HepG2 (cell line): ENCODE measurements around the gene NPFFR1. TPM values are rescaled to one million over a fixed set of nuclear protein-coding genes. Genes with fewer than 3 reads are reported as not detected.

ENCODE experiments used
- ATAC-seq: fragments of 200-7000 bp; cut with Tn5 transposase; 3 replicates; pipeline ENCODE4 v1.9.1; 2020; ENCODE audit warnings: mild to moderate bottlenecking, moderate library complexity
- BruUV-seq: library from RNA; stranded (reverse); fragments of 400-500 nt; replicated peaks from 2 replicates; lab custom pipeline; 2021; lab: Mats Ljungman, UMichigan
- CTCF ChIA-PET: fragments of 300-600 bp; formaldehyde crosslinking; extraction: SDS; loops from one replicate; lab custom pipeline; 2021; ENCODE audit warnings: low total read pairs, inconsistent platforms, low intra/inter-chr PET ratio; lab: Yijun Ruan, JAX
- POLR2A ChIA-PET: fragments of 350-600 bp; sonication (Branson Sonifier 250); formaldehyde crosslinking; loops from one replicate; lab custom pipeline; 2020; ENCODE audit warnings: antibody characterized with exemption, inconsistent platforms; lab: Yijun Ruan, JAX
- DNase-seq: peaks from one replicate; pipeline ENCODE4 v3.0.0-alpha.2; 2015; ENCODE audit warnings: low spot score
- FAIRE-seq: peaks from 3 replicates; lab custom pipeline; 2011; peaks lifted over from hg19 to GRCh38; lab: Jason Lieb, UNC
- H2AFZ ChIP-seq: one replicate; pipeline ENCODE4 v1.6.1; 2011; ENCODE audit warnings: low read length, inconsistent platforms
- H3K27ac ChIP-seq: fragments of 300-600 bp; 3 replicates; pipeline ENCODE4 v1.8.0; 2011; ENCODE audit warnings: mixed run types, mild to moderate bottlenecking, mixed read lengths, low read length, inconsistent platforms; ENCODE audit not compliant: insufficient read depth; ENCODE audit errors: extremely low read length
- H3K27me3 ChIP-seq, 2 experiments: fragments of 200-600 bp in 1 of 2; 2 replicates in 1 of 2; 3 replicates in 1 of 2; pipeline versions ENCODE4 v1.6.0 to v1.8.0; 2011; ENCODE audit warnings: low read length in 2 of 2, mild to moderate bottlenecking in 2 of 2, moderate library complexity in 2 of 2, inconsistent platforms in 1 of 2; ENCODE audit not compliant: insufficient read depth in 2 of 2, control insufficient read depth in 1 of 2
- H3K36me3 ChIP-seq, 2 experiments: fragments of 200-600 bp in 1 of 2; replicated peaks in 1 of 2; 2 replicates in 1 of 2; 3 replicates in 1 of 2; pipeline versions ENCODE4 v1.5.1 to v1.8.0; 2011; ENCODE audit warnings: low read length in 2 of 2, inconsistent platforms in 1 of 2; ENCODE audit not compliant: insufficient read depth in 2 of 2, control insufficient read depth in 1 of 2
- H3K4me1 ChIP-seq: 2 replicates; pipeline ENCODE4 v1.5.1; 2012; ENCODE audit warnings: low read length, inconsistent platforms; ENCODE audit not compliant: insufficient read depth
- H3K4me2 ChIP-seq: 2 replicates; pipeline ENCODE4 v1.6.0; 2011; ENCODE audit warnings: low read depth, low read length, inconsistent platforms
- H3K4me3 ChIP-seq, 3 experiments: fragments of 200-600 bp in 1 of 3; sonication (generic), shearing (Covaris generic) in 1 of 3; replicated peaks in 1 of 3; 2 replicates each; pipeline ENCODE4 v1.5.1; 2011 to 2016; ENCODE audit warnings: low read length in 3 of 3, inconsistent platforms in 2 of 3, low read depth in 2 of 3, mild to moderate bottlenecking in 2 of 3, control low read depth in 1 of 3, mixed read lengths in 1 of 3; ENCODE audit not compliant: insufficient read depth in 1 of 3
- H3K79me2 ChIP-seq: one replicate; pipeline ENCODE4 v1.6.1; 2011; ENCODE audit warnings: low read length, inconsistent platforms; ENCODE audit not compliant: insufficient read depth
- H3K9ac ChIP-seq: 2 replicates; pipeline ENCODE4 v1.6.0; 2011; ENCODE audit warnings: mild to moderate bottlenecking, low read depth, low read length, inconsistent platforms; ENCODE audit not compliant: insufficient read depth
- H3K9me3 ChIP-seq: 2 replicates; pipeline ENCODE4 v1.5.1; 2012; ENCODE audit warnings: mild to moderate bottlenecking, low read length
- H4K20me1 ChIP-seq: 2 replicates; pipeline ENCODE4 v1.6.0; 2011; ENCODE audit warnings: inconsistent platforms, mild to moderate bottlenecking, low read length, moderate library complexity; ENCODE audit not compliant: insufficient read depth
- CSRNP1 ChIP-seq: sonication (generic); formaldehyde crosslinking; IDR thresholded peaks from 2 replicates; pipeline ENCODE4 v1.8.1; 2023; ENCODE audit warnings: mild to moderate bottlenecking, missing genetic modification reagents
- ISL2 ChIP-seq: sonication (generic); formaldehyde crosslinking; IDR thresholded peaks from 2 replicates; pipeline ENCODE4 v1.5.0; 2020; ENCODE audit warnings: missing genetic modification reagents
- KLF12 ChIP-seq: sonication (generic); formaldehyde crosslinking; IDR thresholded peaks from 2 replicates; pipeline ENCODE4 v1.4.0; 2020; ENCODE audit warnings: missing genetic modification reagents, borderline replicate concordance
- XRCC5 ChIP-seq: fragments of 200-400 bp; formaldehyde crosslinking; optimal IDR thresholded peaks from 2 replicates; pipeline ENCODE3; 2017; ENCODE audit warnings: mild to moderate bottlenecking, low read length
- ZNF430 ChIP-seq: sonication (generic); formaldehyde crosslinking; IDR thresholded peaks from 2 replicates; pipeline ENCODE4 v1.9.0; 2021; ENCODE audit warnings: mild to moderate bottlenecking, missing genetic modification reagents
- ZSCAN30 ChIP-seq: sonication (generic); formaldehyde crosslinking; IDR thresholded peaks from 2 replicates; pipeline ENCODE4 v1.5.0; 2020; ENCODE audit warnings: mild to moderate bottlenecking, missing genetic modification reagents
- ZSCAN9 ChIP-seq: IDR thresholded peaks from 2 replicates; pipeline ENCODE4 v1.6.1; 2016; ENCODE audit warnings: borderline replicate concordance
- WGBS: methylation state at CpG from one replicate; pipeline ENCODE4 v1.1.6; 2017; ENCODE audit warnings: low lambda C conversion rate; 5-methylcytosine and 5-hydroxymethylcytosine counted together
- in situ Hi-C: cut with HindIII; loops from 2 replicates; pipeline ENCODE4 v1.10.0; 2017; ENCODE audit warnings: low pct_unique_long_range_greater_than_20kb; ENCODE audit not compliant: extremely low pct_ligation_motif_present
- intact Hi-C: fragments of 100-400 bp; cut with micrococcal nuclease; formaldehyde crosslinking; loops from one replicate; pipeline ENCODE4 v1.10.0; 2022; ENCODE audit not compliant: unreplicated experiment
- polyA plus RNA-seq, 8 experiments: library from polyadenylated mRNA; depleted of rRNA in 3 of 8; stranded (reverse) in 7 of 8; unstranded in 1 of 8; fragments of >200 nt; fragmentation: Illumina TruSeq in 4 of 8; extraction: Trizol in 4 of 8; gene quantifications; 2 replicates each; pipeline versions ENCODE4 v1.2.1 to v1.2.3, GENCODE V29; 2011 to 2016; ENCODE audit warnings: low read depth in 4 of 8, missing spikeins in 1 of 8, mixed read lengths in 1 of 8; ENCODE audit not compliant: insufficient read depth in 1 of 8
- total RNA-seq, 5 experiments: library from RNA; depleted of rRNA; stranded (reverse); fragments of >200 nt; fragmentation: Illumina TruSeq; extraction: Trizol; gene quantifications; 2 replicates each; pipeline ENCODE4 v1.2.3, GENCODE V29; 2016; ENCODE audit warnings: low read depth in 1 of 5
- TF ChIP-seq, protein P1 (sequence below): sonication (generic); formaldehyde crosslinking; IDR thresholded peaks from 2 replicates; pipeline ENCODE4 v1.5.0; 2020; ENCODE audit warnings: mild to moderate bottlenecking, missing genetic modification reagents, borderline replicate concordance
- TF ChIP-seq, protein P2 (sequence below): sonication (generic); formaldehyde crosslinking; IDR thresholded peaks from 2 replicates; pipeline ENCODE4 v1.9.0; 2021; ENCODE audit warnings: missing genetic modification reagents, borderline replicate concordance
- TF ChIP-seq, protein P3 (sequence below), 2 experiments: sonication (generic) in 1 of 2; formaldehyde crosslinking in 1 of 2; IDR thresholded peaks; 2 replicates each; pipeline versions ENCODE4 v1.4.0 to v1.6.1; 2016 to 2020; ENCODE audit warnings: borderline replicate concordance in 1 of 2, low read depth in 1 of 2, mild to moderate bottlenecking in 1 of 2, missing genetic modification reagents in 1 of 2
- TF ChIP-seq, protein P4 (sequence below): IDR thresholded peaks from 2 replicates; pipeline ENCODE4 v1.6.1; 2016

The NPFFR1 gene
- total and polyA plus RNA-seq, 2 of the 13 experiments (the other 11 are each of a cell fraction or from before 2014, with no cell fraction given): under 0.01 TPM; not detected in 1

DNA sequence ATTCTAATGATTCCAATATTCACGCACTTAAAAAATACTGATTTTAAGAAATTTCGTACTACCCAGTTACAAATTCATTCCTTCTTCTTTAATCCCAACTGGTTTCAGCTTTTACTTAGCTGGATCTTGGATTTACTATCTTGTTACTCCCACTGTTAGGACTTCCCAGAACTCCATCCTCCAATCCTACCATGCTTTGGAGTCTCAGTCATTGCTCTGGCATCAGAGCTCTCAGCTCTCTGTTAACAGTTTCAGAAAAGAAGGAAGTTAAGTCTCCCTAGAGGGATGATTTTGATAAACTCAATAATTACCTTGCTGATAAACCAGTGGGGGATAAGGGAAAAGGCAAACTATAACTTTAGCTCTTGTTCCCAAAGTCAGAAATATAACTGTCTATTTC, 60.1 kb downstream of the NPFFR1 start:
- Histone ChIP-seq H4K20me1 (peaks cover 13% of the 10 kb centered on the region), H3K27me3 (no peaks in the 10 kb centered on the region), H3K4me1 (peaks cover 52% of the 10 kb centered on the region), H3K36me3 (peaks cover 3 to 31% of the 10 kb centered on the region in 2 experiments), H3K27ac (peak overlapping the region; percentile 17), H3K9me3 (no peaks in the 10 kb centered on the region), H3K79me2 (peaks cover 62% of the 10 kb centered on the region), H3K4me3 (no peak overlapping the region), H3K9ac (no peak overlapping the region), H2AFZ (no peak overlapping the region), H3K4me2 (no peak overlapping the region)
- intact Hi-C loops (no loop called here), in situ Hi-C loops (loop anchor here (5.0 kb wide), 1 partner anchor 139 kb away; no protein-coding TSS in a partner anchor)
- no TSS peak for BruUV-seq
- 92% methylated on average over 2 of the region's 2 CpGs for WGBS
- ChIA-PET CTCF (interaction anchor here (0.9 kb wide), 1 partner anchor 141 kb away, joined by 3 read pairs; no protein-coding TSS in a partner anchor), POLR2A (interaction anchor here (0.7 to 1.7 kb wide), 4 partner anchors 9 to 85 kb away, joined by 3 to 7 read pairs (median 4); partner anchors contain the start of gene PPA1)
- FAIRE-seq (no peak), ATAC-seq (no peak), DNase-seq (no peak)
- TF ChIP-seq ISL2 (CRISPR knock-in tag) (no peak), XRCC5 (no peak), ZSCAN9 (CRISPR knock-in tag) (no peak), ZNF430 (CRISPR knock-in tag) (no peak), ZSCAN30 (CRISPR knock-in tag) (no peak), KLF12 (CRISPR knock-in tag) (no peak), CSRNP1 (CRISPR knock-in tag) (no peak)
- TF ChIP-seq, protein P1, sequence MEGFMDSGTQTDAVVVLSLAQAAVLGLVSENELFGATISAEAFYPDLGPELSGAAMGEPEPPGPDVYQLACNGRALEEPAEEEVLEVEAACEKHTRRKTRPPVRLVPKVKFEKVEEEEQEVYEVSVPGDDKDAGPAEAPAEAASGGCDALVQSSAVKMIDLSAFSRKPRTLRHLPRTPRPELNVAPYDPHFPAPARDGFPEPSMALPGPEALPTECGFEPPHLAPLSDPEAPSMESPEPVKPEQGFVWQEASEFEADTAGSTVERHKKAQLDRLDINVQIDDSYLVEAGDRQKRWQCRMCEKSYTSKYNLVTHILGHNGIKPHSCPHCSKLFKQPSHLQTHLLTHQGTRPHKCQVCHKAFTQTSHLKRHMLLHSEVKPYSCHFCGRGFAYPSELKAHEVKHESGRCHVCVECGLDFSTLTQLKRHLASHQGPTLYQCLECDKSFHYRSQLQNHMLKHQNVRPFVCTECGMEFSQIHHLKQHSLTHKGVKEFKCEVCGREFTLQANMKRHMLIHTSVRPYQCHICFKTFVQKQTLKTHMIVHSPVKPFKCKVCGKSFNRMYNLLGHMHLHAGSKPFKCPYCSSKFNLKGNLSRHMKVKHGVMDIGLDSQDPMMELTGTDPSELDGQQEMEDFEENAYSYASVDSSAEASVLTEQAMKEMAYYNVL (CRISPR knock-in tag): no peak
- TF ChIP-seq, protein P2, sequence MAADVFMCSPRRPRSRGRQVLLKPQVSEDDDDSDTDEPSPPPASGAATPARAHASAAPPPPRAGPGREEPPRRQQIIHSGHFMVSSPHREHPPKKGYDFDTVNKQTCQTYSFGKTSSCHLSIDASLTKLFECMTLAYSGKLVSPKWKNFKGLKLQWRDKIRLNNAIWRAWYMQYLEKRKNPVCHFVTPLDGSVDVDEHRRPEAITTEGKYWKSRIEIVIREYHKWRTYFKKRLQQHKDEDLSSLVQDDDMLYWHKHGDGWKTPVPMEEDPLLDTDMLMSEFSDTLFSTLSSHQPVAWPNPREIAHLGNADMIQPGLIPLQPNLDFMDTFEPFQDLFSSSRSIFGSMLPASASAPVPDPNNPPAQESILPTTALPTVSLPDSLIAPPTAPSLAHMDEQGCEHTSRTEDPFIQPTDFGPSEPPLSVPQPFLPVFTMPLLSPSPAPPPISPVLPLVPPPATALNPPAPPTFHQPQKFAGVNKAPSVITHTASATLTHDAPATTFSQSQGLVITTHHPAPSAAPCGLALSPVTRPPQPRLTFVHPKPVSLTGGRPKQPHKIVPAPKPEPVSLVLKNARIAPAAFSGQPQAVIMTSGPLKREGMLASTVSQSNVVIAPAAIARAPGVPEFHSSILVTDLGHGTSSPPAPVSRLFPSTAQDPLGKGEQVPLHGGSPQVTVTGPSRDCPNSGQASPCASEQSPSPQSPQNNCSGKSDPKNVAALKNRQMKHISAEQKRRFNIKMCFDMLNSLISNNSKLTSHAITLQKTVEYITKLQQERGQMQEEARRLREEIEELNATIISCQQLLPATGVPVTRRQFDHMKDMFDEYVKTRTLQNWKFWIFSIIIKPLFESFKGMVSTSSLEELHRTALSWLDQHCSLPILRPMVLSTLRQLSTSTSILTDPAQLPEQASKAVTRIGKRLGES (CRISPR knock-in tag): no peak
- TF ChIP-seq, protein P3, sequence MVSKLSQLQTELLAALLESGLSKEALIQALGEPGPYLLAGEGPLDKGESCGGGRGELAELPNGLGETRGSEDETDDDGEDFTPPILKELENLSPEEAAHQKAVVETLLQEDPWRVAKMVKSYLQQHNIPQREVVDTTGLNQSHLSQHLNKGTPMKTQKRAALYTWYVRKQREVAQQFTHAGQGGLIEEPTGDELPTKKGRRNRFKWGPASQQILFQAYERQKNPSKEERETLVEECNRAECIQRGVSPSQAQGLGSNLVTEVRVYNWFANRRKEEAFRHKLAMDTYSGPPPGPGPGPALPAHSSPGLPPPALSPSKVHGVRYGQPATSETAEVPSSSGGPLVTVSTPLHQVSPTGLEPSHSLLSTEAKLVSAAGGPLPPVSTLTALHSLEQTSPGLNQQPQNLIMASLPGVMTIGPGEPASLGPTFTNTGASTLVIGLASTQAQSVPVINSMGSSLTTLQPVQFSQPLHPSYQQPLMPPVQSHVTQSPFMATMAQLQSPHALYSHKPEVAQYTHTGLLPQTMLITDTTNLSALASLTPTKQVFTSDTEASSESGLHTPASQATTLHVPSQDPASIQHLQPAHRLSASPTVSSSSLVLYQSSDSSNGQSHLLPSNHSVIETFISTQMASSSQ (IDR thresholded peaks at IDR 0.05; ENCODE audit: low read depth): no peak
- TF ChIP-seq, protein P3 (CRISPR knock-in tag; IDR thresholded peaks at IDR 0.05; ENCODE audit: borderline replicate concordance): no peak
- TF ChIP-seq, protein P4, sequence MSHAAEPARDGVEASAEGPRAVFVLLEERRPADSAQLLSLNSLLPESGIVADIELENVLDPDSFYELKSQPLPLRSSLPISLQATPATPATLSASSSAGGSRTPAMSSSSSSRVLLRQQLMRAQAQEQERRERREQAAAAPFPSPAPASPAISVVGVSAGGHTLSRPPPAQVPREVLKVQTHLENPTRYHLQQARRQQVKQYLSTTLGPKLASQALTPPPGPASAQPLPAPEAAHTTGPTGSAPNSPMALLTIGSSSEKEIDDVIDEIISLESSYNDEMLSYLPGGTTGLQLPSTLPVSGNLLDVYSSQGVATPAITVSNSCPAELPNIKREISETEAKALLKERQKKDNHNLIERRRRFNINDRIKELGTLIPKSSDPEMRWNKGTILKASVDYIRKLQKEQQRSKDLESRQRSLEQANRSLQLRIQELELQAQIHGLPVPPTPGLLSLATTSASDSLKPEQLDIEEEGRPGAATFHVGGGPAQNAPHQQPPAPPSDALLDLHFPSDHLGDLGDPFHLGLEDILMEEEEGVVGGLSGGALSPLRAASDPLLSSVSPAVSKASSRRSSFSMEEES (CRISPR knock-in tag): no peak
